Ectodermal cell (in vitro differentiated cells): ENCODE data around the gene HEATR5B.
"Not testable (repeated sequence)": the region's sequence is repeated elsewhere in the genome, so short reads cannot be mapped to it uniquely, and the experiment has no call there.

ENCODE experiments used
- H3K27ac ChIP-seq: 2 replicates; pipeline ENCODE4 v1.7.0; 2013; ENCODE audit warnings: mild to moderate bottlenecking, low read depth, low read length; ENCODE audit not compliant: insufficient read depth, poor library complexity, severe bottlenecking
- H3K27me3 ChIP-seq: 2 replicates; pipeline ENCODE4 v1.7.0; 2013; ENCODE audit warnings: mild to moderate bottlenecking, low read length; ENCODE audit not compliant: insufficient read depth, control insufficient read depth, poor library complexity, severe bottlenecking
- H3K36me3 ChIP-seq: one replicate; pipeline ENCODE4 v1.7.0; 2013; ENCODE audit warnings: low read length; ENCODE audit not compliant: control insufficient read depth, insufficient read depth
- H3K4me1 ChIP-seq: one replicate; pipeline ENCODE4 v1.7.0; 2013; ENCODE audit warnings: low read length; ENCODE audit not compliant: control insufficient read depth, insufficient read depth
- H3K4me3 ChIP-seq: 2 replicates; pipeline ENCODE4 v1.7.0; 2013; ENCODE audit warnings: low read depth, low read length, control low read depth; ENCODE audit not compliant: insufficient read depth
- H3K9me3 ChIP-seq: 2 replicates; pipeline ENCODE4 v1.7.0; 2013; ENCODE audit warnings: mild to moderate bottlenecking, low read length, moderate library complexity; ENCODE audit not compliant: control insufficient read depth
- WGBS, 2 experiments: methylation state at CpG; one replicate each; pipeline ENCODE4 v1.1.7; 2013; ENCODE audit warnings: missing lambda C conversion rate in 2 of 2; 5-methylcytosine and 5-hydroxymethylcytosine counted together

HEATR5B gene

DNA sequence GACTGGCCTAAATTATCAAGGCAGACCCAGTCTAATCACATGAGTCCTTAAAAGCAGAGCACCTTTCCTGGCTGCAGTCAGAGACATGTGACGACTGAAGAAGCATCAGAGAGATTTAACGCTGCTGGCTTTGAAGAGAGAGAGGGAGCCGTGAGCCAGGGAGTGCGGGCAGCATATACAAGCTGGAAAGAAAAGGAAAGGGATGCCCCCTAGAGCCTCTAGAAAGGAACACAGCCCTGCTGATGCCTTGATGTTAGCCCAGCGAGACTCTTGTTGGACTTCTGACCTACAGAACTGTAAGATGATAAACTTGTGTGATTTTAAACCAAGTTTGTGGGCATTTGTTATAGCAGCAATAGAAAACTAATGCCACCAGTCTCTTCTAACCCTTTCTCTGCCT lies 58.1 kb downstream of the HEATR5B start:
- H3K9me3 ChIP-seq = no peaks in the 10 kb centered on the region
- no peak overlapping the region for H3K27ac ChIP-seq
- 82 to 84% methylated on average over 5 of the region's 5 CpGs for WGBS, 2 experiments
- no peaks in the 10 kb centered on the region for H3K4me1 ChIP-seq
- peaks cover 8% of the 10 kb centered on the region for H3K36me3 ChIP-seq
- H3K4me3 ChIP-seq = no peak overlapping the region
- H3K27me3 ChIP-seq = no peaks in the 10 kb centered on the region

DNA sequence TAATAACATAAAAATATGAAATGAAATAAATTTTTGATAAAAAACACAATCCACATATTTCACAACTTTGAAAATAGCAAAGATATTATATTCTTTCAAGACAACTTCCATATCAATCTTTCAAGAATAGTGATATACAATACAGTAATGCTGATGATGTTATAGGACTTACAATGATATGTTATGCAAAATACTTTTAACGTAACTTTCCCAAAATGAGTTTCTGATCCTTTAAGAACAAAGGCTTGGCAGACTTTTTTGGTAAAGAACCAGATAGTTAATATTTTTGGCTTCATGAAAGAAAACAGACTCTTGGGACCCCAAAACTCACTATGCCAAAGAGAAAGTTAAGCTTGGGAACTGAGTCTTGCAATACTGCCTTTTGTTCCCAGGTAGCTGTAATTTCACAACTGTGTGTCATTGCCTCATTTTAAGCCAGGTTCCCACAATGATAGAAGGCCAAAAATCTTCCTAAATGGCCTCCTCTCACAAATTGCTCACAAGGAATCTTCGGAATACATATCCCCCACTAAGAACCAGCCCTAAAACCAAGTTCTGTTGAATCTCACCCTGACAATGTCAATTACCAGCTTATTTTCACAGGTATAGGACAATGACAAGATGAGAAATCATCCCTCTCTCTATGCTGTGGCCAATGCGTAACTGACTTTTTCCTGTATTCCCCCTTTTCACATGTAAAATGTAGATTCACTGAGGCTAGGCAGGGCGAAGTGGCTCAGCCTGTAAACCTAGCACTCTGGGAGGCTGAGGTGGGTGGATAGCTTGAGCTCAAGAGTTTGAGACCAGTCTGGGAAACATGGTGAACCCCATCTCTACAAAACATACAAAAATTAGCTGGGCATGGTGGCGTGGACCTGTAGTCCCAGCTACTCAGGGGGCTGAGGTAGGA lies 63.0 kb downstream of the HEATR5B start:
- Histone ChIP-seq H3K4me3 (no peak overlapping the region), H3K9me3 (no peaks in the 10 kb centered on the region), H3K4me1 (no peaks in the 10 kb centered on the region), H3K27ac (no peak overlapping the region), H3K27me3 (no peaks in the 10 kb centered on the region), H3K36me3 (peaks cover 4% of the 10 kb centered on the region)
- WGBS, 2 experiments = 89 to 93% methylated on average over 5 of the region's 5 CpGs

DNA sequence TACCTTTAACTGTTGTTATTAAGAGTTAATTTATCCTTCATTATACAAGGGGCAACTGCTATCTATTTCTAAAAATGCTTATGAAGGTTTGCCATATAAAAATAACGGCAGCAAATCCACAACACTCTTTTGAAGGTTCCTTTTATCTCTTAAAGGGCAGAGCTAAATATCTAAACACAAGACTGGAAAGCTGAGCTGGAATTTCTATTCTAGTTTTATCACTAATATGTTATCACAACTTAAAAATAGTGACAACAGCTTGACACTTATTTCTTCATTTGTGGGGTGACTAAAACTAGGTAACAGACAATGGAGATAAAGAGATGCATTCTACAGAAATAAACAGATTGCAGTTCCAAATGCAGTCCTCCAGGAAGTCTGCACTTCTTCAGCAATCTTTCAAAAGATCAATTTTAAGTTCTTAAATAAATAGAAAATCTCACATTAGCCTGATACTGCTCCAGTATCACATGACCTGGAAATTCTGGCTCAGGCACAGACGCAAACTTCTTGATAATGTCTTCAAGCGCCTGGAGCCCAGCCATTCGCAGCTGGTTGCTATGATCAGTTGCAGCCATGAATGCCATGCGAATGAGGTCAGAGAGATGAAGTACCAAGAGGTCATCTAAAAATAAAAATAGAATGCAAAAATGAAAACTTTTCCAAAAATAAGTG lies 63.8 kb downstream of the HEATR5B start:
- H3K36me3 ChIP-seq = no peaks in the 10 kb centered on the region
- no peaks in the 10 kb centered on the region for H3K9me3 ChIP-seq
- 91 to 100% methylated on average over 5 of the region's 5 CpGs for WGBS, 2 experiments
- no peaks in the 10 kb centered on the region for H3K27me3 ChIP-seq
- no peaks in the 10 kb centered on the region for H3K4me1 ChIP-seq
- no peak overlapping the region for H3K4me3 ChIP-seq
- H3K27ac ChIP-seq = no peak overlapping the region

DNA sequence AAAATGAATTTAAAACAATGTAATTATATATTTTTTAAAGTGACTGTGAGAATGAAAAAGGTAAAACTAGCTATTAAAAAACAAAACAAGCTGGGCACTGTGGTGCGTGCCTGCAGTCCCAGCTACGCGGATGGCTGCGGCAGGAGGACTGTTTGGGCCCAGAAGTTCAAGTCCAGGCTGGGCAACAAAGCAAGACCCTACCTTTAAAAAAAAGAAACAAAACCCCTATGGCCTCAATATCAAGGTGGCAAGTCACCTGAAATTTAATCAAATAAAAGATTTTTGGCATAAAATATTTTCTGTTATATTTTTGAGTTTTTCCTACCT lies 70.9 kb downstream of the HEATR5B start:
- Histone ChIP-seq H3K27ac (no peak overlapping the region), H3K9me3 (no peaks in the 10 kb centered on the region), H3K36me3 (no peaks in the 10 kb centered on the region), H3K4me1 (no peaks in the 10 kb centered on the region), H3K27me3 (no peaks in the 10 kb centered on the region), H3K4me3 (no peak overlapping the region)
- 91 to 98% methylated on average over 4 of the region's 4 CpGs for WGBS, 2 experiments

DNA sequence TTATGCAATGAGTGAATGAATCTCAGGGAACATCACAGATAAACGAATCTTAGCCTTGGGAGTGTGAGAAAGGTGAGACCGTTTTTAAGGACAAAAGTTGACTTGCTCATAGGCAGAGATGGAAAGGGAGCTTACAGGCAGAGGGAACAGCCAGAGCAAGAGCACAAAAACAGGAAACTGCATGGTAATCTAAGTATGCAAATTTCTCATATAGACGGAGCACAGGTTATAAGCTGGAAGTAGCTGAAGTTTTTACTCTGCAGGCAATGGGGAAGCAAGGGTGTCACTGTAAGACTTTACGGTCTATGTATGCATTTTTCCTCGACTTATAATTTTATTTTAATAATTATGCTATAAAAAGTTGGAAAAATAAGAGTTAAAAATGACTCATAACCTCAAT lies 73.0 kb downstream of the HEATR5B start:
- no peaks in the 10 kb centered on the region for H3K4me1 ChIP-seq
- H3K36me3 ChIP-seq = no peaks in the 10 kb centered on the region
- H3K27me3 ChIP-seq = no peaks in the 10 kb centered on the region
- H3K4me3 ChIP-seq = no peak overlapping the region
- H3K27ac ChIP-seq = no peak overlapping the region
- 88 to 92% methylated on average over 3 of the region's 5 CpGs for WGBS, 2 experiments
- H3K9me3 ChIP-seq = no peaks in the 10 kb centered on the region

DNA sequence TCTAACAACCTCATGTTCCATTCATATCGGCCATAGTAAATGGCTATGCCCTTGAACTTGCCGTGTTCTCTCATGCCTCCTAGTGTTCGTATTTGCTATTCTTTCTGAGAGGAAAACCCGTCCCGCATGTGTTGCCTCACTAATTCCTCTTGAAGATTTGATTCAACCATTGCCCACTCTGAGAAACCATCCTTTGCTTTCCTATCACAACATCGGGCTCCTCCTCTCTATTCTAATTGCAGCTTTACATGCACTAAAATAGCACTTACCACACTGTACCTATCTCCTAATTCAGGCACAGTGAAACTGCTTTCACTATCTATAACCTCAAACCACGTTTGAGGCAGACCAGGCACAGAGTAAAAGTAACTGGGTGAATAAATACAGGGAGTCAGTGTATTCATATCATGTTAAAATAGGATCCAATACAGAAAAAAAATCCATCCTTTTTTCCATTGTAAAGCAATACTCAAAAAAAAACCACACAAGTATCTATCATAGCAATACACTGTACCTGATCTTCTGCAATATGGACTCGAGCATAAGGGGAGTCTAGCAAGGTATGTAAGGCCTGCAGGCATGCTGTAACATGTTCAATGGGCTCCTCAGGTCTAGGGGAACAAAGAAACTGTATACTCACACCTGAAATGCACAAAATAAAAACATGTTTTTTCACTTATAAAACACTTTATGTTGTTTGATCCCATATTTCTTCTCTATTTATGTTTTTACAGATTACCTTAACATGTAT lies 78.9 kb downstream of the HEATR5B start:
- Histone ChIP-seq H3K27ac (no peak overlapping the region), H3K4me1 (no peaks in the 10 kb centered on the region), H3K36me3 (no peaks in the 10 kb centered on the region), H3K9me3 (no peaks in the 10 kb centered on the region), H3K4me3 (no peak overlapping the region), H3K27me3 (no peaks in the 10 kb centered on the region)
- 85 to 86% methylated on average over 7 to 8 of the region's 8 CpGs for WGBS, 2 experiments

DNA sequence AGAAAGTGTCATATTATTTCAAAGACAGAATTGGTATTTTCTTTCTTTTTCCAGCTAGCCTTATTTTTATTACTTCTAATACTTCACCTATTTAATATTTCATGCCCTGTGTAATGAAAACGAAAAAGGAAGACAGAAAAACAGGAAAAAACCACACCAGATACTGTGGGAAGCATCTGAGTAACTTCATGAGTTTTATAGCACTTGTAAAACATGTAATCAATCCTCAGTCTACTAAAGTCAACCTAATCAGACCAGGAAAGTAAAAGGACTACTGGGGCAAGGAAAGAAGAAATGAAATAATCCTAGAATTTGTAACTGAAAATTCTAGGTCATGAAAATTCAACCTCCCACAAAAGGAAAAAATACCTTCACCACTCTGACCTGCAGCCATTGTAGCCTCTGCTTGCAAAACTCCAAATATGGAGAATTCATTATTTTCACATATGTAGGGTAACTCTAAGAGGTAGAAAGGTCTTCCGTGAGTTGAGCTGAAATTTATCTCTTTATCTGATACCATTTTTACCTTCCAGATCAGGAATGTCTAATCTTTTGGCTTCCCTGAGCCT lies 83.1 kb downstream of the HEATR5B start:
- Histone ChIP-seq H3K4me1 (no peaks in the 10 kb centered on the region), H3K9me3 (no peaks in the 10 kb centered on the region), H3K27me3 (no peaks in the 10 kb centered on the region), H3K36me3 (no peaks in the 10 kb centered on the region), H3K27ac (no peak overlapping the region), H3K4me3 (no peak overlapping the region)
- WGBS, 2 experiments = 93 to 100% methylated on average over 2 of the region's 2 CpGs

DNA sequence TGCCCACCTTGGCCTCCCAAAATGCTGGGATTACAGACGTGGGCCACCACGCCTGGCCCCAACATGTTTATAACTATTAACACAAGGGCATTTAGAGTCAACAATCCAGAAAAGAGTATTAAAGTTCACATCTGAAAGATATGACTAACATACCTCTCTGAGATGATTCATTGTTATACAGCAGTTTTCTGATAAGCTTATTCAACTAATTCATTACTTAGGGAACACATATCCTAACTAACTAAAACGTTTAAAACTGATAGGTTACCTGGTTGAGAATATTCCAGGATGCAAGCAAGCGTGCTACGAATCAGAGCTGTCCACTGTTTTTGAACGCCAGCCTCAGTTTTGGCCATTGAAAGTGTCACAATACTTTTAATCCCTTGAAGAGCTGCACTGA lies 83.9 kb downstream of the HEATR5B start:
- Histone ChIP-seq H3K27ac (no peak overlapping the region), H3K4me1 (no peaks in the 10 kb centered on the region), H3K4me3 (no peak overlapping the region), H3K9me3 (no peaks in the 10 kb centered on the region), H3K36me3 (no peaks in the 10 kb centered on the region), H3K27me3 (no peaks in the 10 kb centered on the region)
- 93 to 94% methylated on average over 6 of the region's 6 CpGs for WGBS, 2 experiments

DNA sequence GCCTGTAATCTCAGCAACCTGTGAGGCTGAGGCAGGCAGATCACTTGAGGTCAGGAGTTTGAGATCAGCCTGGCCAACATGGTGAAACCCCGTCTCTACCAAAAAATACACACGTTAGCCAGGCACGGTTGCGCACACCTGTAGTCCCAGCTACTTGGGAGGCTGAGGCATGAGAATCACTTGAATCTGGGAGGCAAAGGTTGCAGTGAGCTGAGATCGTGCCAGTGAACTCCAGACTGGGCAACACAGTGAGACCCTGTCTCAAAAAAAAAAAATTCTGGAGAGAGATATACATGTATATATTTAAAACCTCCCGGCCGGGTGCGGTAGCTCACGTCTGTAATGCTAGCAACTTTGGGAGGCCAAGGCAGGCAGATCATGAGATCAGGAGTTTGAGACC lies 84.8 kb downstream of the HEATR5B start:
- H3K4me1 ChIP-seq, H3K4me3 ChIP-seq, H3K27me3 ChIP-seq, H3K27ac ChIP-seq, H3K36me3 ChIP-seq, H3K9me3 ChIP-seq: not testable (repeated sequence)
- WGBS, 2 experiments = 89 to 94% methylated on average over 9 of the region's 9 CpGs
